ENCODE data around the gene KRT74. TPM values are rescaled to one million over a fixed set of nuclear protein-coding genes. Genes with fewer than 3 reads are reported as not detected.

The KRT74 gene
- total and polyA plus RNA-seq, 4 donors: not detected

DNA sequence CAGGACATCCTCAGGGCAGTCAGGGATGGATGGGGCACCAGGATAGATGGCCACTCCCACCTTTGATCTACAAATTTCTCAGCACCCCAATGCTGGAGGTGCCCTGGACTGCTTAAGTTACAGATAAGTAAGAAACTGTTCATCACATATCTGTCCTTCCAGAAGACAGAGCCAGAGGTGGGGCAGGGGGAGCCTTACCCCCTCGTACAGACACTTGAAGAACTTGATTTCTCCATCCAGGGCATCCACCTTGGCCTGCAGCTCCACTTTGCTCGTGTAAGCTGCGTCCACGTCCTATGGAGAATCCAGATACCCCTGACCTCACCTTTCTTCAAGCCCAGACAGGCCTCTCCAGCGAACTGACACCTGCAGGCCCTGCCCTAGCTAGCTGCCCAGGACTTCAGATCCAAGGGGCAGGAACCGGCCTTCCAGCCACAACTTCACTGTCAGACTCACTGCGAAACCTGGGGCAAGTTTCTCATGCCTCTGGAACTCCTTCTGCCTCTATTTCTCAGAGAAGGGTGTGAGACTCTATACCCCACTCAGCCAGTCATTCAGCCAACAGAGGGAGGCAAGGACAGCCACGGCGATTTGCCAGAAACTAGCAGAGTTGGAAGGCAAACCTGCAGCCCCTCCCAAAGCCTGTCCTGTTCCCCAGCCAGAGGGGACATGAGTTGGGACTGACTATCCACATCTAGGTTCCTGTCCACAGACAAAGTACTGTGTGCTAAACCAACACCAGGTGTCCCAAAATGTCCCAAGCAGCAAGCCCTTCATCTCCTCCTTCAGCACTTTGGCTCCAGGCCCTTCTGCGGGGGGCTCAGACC, 41.0 kb upstream of the KRT74 start:
- 88% methylated on average over 10 of the region's 10 CpGs for whole genome bisulfite sequencing
- H3K36me3 ChIP-seq (ENCODE audit: control insufficient read depth in 4 of 4, insufficient read depth in 3 of 4, low read depth in 1 of 4, low read length in 3 of 4): no peaks in the 10 kb centered on the region
- no peaks in the 10 kb centered on the region for H3K27me3 ChIP-seq (ENCODE audit: control insufficient read depth in 4 of 4, insufficient read depth in 4 of 4, low read length in 3 of 4)
- TF ChIP-seq HNF4G (IDR thresholded peaks at IDR 0.05) (no peak), YY1 (IDR thresholded peaks at IDR 0.05) (no peak), TAF1 (conservative IDR thresholded peaks at IDR 0.05) (no peak)
- DNase-seq (ENCODE audit: low spot score): peak; percentile 21
- H3K9me3 ChIP-seq (ENCODE audit: control insufficient read depth in 4 of 4, low read length in 3 of 4): no peaks in the 10 kb centered on the region
- H3K4me1 ChIP-seq (ENCODE audit: control insufficient read depth in 4 of 4, insufficient read depth in 4 of 4, low read length in 3 of 4): no peaks in the 10 kb centered on the region
- no peak overlapping the region for H3K27ac ChIP-seq (ENCODE audit: low read depth in 1 of 2, low read length in 2 of 2)
- H3K9ac ChIP-seq (ENCODE audit: low read depth in 1 of 2, low read length in 2 of 2): no peak overlapping the region
- H3K4me3 ChIP-seq (ENCODE audit: low read depth in 1 of 3, low read length in 3 of 3): no peak overlapping the region

DNA sequence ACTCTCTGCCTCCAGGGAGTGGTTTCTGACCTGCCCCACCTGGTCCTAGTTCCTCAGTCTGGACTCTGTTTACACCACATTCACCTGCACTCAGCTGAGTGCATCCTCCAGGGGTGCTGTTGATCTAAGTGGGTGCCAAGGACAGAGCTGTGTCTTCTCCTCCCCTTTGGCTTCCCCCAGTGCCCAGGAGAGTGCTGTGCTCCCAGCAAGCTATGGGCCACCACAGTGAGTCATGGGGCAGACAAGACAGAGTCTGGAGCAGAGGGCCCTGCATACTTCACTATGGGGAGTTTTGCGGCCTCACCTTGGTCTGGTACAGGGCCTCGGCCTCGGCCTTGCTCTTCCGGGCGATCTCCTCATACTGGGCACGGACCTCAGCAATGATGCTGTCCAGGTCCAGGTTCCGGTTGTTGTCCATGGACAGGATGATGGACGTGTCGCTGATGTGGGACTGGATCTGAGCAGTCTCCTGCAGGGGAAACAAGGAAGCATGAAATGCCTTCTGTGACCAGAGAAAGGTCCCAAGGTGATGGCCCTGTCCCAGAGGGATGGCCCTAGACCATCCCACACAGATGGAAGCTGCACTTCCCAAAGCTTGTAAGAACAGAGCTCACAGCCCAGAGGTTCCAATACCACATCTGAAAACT, 39.9 kb upstream of the KRT74 start:
- TF ChIP-seq, protein P1, sequence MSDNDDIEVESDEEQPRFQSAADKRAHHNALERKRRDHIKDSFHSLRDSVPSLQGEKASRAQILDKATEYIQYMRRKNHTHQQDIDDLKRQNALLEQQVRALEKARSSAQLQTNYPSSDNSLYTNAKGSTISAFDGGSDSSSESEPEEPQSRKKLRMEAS (IDR thresholded peaks at IDR 0.05): no peak
- TF ChIP-seq GABPA (IDR thresholded peaks at IDR 0.05 in 1 of 2, conservative IDR thresholded peaks at IDR 0.05 in 1 of 2) (no peak), JUND (IDR thresholded peaks at IDR 0.05) (no peak), SP1 (IDR thresholded peaks at IDR 0.05) (no peak), TAF1 (conservative IDR thresholded peaks at IDR 0.05) (no peak), NR2F2 (IDR thresholded peaks at IDR 0.05) (no peak), HNF4A (conservative IDR thresholded peaks at IDR 0.05) (no peak)
- TF ChIP-seq, protein P2, sequence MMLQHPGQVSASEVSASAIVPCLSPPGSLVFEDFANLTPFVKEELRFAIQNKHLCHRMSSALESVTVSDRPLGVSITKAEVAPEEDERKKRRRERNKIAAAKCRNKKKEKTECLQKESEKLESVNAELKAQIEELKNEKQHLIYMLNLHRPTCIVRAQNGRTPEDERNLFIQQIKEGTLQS (IDR thresholded peaks at IDR 0.05): no peak
- TF ChIP-seq, protein P3, sequence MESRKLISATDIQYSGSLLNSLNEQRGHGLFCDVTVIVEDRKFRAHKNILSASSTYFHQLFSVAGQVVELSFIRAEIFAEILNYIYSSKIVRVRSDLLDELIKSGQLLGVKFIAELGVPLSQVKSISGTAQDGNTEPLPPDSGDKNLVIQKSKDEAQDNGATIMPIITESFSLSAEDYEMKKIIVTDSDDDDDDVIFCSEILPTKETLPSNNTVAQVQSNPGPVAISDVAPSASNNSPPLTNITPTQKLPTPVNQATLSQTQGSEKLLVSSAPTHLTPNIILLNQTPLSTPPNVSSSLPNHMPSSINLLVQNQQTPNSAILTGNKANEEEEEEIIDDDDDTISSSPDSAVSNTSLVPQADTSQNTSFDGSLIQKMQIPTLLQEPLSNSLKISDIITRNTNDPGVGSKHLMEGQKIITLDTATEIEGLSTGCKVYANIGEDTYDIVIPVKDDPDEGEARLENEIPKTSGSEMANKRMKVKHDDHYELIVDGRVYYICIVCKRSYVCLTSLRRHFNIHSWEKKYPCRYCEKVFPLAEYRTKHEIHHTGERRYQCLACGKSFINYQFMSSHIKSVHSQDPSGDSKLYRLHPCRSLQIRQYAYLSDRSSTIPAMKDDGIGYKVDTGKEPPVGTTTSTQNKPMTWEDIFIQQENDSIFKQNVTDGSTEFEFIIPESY (IDR thresholded peaks at IDR 0.05): no peak
- peak; percentile 22 for DNase-seq (ENCODE audit: low spot score)
- Histone ChIP-seq H3K4me1 (ENCODE audit: control insufficient read depth in 4 of 4, insufficient read depth in 4 of 4, low read length in 3 of 4) (no peaks in the 10 kb centered on the region), H3K27me3 (ENCODE audit: control insufficient read depth in 4 of 4, insufficient read depth in 4 of 4, low read length in 3 of 4) (peaks cover 0 to 2% (median 0%) of the 10 kb centered on the region in 4 donors), H3K9me3 (ENCODE audit: control insufficient read depth in 4 of 4, low read length in 3 of 4) (no peaks in the 10 kb centered on the region), H3K27ac (ENCODE audit: low read depth in 1 of 2, low read length in 2 of 2) (no peak overlapping the region), H3K9ac (ENCODE audit: low read depth in 1 of 2, low read length in 2 of 2) (no peak overlapping the region), H3K4me3 (ENCODE audit: low read depth in 1 of 3, low read length in 3 of 3) (no peak overlapping the region), H3K36me3 (ENCODE audit: control insufficient read depth in 4 of 4, insufficient read depth in 3 of 4, low read depth in 1 of 4, low read length in 3 of 4) (no peaks in the 10 kb centered on the region)
- 92% methylated on average over 9 of the region's 9 CpGs for WGBS

DNA sequence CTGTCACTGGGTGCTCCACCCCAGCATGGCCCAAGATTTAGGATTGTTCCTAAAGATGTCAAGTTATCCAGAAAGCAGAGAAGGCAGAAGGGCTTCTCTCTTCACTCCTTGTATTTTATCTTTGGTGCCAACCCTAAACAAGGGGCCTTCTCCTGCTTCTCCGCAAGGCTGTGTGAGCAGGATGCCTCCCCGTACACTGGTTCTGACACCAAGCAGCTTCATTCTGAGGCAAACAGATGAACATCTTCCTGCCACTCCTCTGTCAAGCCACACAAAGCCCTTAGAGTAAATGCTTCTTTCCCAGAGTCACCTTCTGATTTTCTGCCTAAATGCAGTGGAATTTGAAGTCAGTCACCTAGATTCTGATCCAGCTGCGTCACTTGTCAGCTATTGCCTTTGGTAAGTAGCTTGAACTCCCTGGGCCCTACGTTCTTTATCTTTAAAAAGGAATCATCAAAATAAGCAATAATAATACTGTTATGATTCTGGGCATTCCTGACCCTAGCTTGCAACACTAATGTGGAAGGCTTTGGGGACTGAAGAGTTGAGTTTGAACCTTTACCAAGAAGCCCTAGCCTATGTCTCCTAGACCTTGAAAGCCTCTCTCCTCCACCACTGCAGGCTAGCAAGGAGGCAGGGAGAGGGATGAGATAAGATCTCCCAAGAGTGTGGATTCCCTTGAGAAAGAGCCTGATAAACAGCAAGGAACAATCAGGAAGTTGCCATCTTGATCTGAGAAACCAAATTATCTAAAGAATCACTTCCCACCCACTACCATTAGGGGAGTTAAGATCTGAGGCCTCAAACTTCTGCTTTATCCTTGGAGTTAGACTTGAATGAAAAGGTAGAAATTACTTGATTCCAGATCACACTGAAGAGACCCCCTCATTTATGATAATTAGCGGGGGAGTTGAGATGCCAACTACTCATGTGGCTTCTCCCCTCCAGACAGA, 39.1 kb upstream of the KRT74 start:
- 76% methylated on average over 5 of the region's 5 CpGs for WGBS
- Histone ChIP-seq H3K9ac (ENCODE audit: low read depth in 1 of 2, low read length in 2 of 2) (no peak overlapping the region), H3K4me1 (ENCODE audit: control insufficient read depth in 4 of 4, insufficient read depth in 4 of 4, low read length in 3 of 4) (no peaks in the 10 kb centered on the region), H3K9me3 (ENCODE audit: control insufficient read depth in 4 of 4, low read length in 3 of 4) (no peaks in the 10 kb centered on the region), H3K27ac (ENCODE audit: low read depth in 1 of 2, low read length in 2 of 2) (no peak overlapping the region), H3K36me3 (ENCODE audit: control insufficient read depth in 4 of 4, insufficient read depth in 3 of 4, low read depth in 1 of 4, low read length in 3 of 4) (no peaks in the 10 kb centered on the region), H3K27me3 (ENCODE audit: control insufficient read depth in 4 of 4, insufficient read depth in 4 of 4, low read length in 3 of 4) (peaks cover 0 to 2% (median 0%) of the 10 kb centered on the region in 4 donors), H3K4me3 (ENCODE audit: low read depth in 1 of 3, low read length in 3 of 3) (no peak overlapping the region)
- peak; percentile 21 for DNase-seq (ENCODE audit: low spot score)
- TF ChIP-seq RAD21 (IDR thresholded peaks at IDR 0.05): no peak
- TF ChIP-seq, protein P4, sequence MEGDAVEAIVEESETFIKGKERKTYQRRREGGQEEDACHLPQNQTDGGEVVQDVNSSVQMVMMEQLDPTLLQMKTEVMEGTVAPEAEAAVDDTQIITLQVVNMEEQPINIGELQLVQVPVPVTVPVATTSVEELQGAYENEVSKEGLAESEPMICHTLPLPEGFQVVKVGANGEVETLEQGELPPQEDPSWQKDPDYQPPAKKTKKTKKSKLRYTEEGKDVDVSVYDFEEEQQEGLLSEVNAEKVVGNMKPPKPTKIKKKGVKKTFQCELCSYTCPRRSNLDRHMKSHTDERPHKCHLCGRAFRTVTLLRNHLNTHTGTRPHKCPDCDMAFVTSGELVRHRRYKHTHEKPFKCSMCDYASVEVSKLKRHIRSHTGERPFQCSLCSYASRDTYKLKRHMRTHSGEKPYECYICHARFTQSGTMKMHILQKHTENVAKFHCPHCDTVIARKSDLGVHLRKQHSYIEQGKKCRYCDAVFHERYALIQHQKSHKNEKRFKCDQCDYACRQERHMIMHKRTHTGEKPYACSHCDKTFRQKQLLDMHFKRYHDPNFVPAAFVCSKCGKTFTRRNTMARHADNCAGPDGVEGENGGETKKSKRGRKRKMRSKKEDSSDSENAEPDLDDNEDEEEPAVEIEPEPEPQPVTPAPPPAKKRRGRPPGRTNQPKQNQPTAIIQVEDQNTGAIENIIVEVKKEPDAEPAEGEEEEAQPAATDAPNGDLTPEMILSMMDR (IDR thresholded peaks at IDR 0.05; ENCODE audit: low read depth, low read length, missing input control): no peak
- TF ChIP-seq FOXA2 (IDR thresholded peaks at IDR 0.05): no peak
- no peak for TF ChIP-seq JUND (IDR thresholded peaks at IDR 0.05)
- TF ChIP-seq EGR1 (IDR thresholded peaks at IDR 0.05; ENCODE audit: low read depth in 2 of 2): no peak
- TF ChIP-seq GABPA (IDR thresholded peaks at IDR 0.05 in 1 of 2, conservative IDR thresholded peaks at IDR 0.05 in 1 of 2): no peak
- no peak for TF ChIP-seq NR2F2 (IDR thresholded peaks at IDR 0.05)
- no peak for TF ChIP-seq HNF4A (conservative IDR thresholded peaks at IDR 0.05)
- no peak for TF ChIP-seq TAF1 (conservative IDR thresholded peaks at IDR 0.05)
- no peak for TF ChIP-seq YY1 (IDR thresholded peaks at IDR 0.05)
- TF ChIP-seq, protein P2 (IDR thresholded peaks at IDR 0.05): no peak
- no peak for TF ChIP-seq RXRA (IDR thresholded peaks at IDR 0.05)

All from liver (tissue), 9 donors.